ENCODE measurements around the gene SPINK13. TPM values are rescaled to one million over a fixed set of nuclear protein-coding genes. Genes with fewer than 3 reads are reported as not detected.

The SPINK13 gene
- total RNA-seq, 2 experiments from 2014 or later: not detected

GRCh38 chr5:148228392-148228984 is 40.1 kb upstream of the SPINK13 start:
- Histone ChIP-seq H3K36me3 (ENCODE audit: insufficient read depth, low read length) (no peaks in the 10 kb centered on the region), H3K27ac (ENCODE audit: low read depth in 1 of 2, low read length in 2 of 2) (no peak overlapping the region), H3K4me1 (ENCODE audit: insufficient read depth, low read length) (no peaks in the 10 kb centered on the region), H3K27me3 (ENCODE audit: control insufficient read depth in 1 of 2, insufficient read depth in 2 of 2, low read length in 2 of 2) (peaks cover 0 to 7% of the 10 kb centered on the region in 2 experiments), H3K4me3 (ENCODE audit: low read length) (no peak overlapping the region), H3K9me3 (ENCODE audit: control insufficient read depth in 1 of 2, insufficient read depth in 1 of 2, low read length in 2 of 2) (no peaks in the 10 kb centered on the region)
- ATAC-seq (ENCODE audit: poor library complexity) (no peak), DNase-seq (no peak)
- CTCF ChIA-PET: no interaction called here
- no peak overlapping the region for H3K27ac Mint-ChIP-seq
- no peaks in the 10 kb centered on the region for H3K36me3 Mint-ChIP-seq (ENCODE audit: low read depth)
- TF ChIP-seq CTCF (IDR thresholded peaks at IDR 0.05): no peak
- intact Hi-C loops (cut with DNase I, micrococcal nuclease): no loop called here
- no peaks in the 10 kb centered on the region for H3K9me3 Mint-ChIP-seq
- H3K27me3 Mint-ChIP-seq: peaks cover 17% of the 10 kb centered on the region
- H3K4me1 Mint-ChIP-seq (ENCODE audit: low read depth): no peaks in the 10 kb centered on the region
- POLR2A ChIA-PET: no interaction called here
- H3K4me3 Mint-ChIP-seq: no peak overlapping the region

- ATAC-seq (ENCODE audit: poor library complexity): no peak
- Mint-ChIP-seq H3K36me3 (ENCODE audit: low read depth) (no peaks in the 10 kb centered on the region), H3K4me3 (no peak overlapping the region), H3K27me3 (peaks cover 17% of the 10 kb centered on the region), H3K4me1 (ENCODE audit: low read depth) (no peaks in the 10 kb centered on the region), H3K9me3 (no peaks in the 10 kb centered on the region), H3K27ac (no peak overlapping the region)
- no peak overlapping the region for H3K27ac ChIP-seq (ENCODE audit: low read depth in 1 of 2, low read length in 2 of 2)
- no peak overlapping the region for H3K4me3 ChIP-seq (ENCODE audit: low read length)
- intact Hi-C loops (cut with DNase I, micrococcal nuclease): no loop called here
- no peaks in the 10 kb centered on the region for H3K4me1 ChIP-seq (ENCODE audit: insufficient read depth, low read length)
- no peak for TF ChIP-seq CTCF (IDR thresholded peaks at IDR 0.05)
- H3K36me3 ChIP-seq (ENCODE audit: insufficient read depth, low read length): no peaks in the 10 kb centered on the region
- ChIA-PET POLR2A (no interaction called here), CTCF (interaction anchor here (0.7 kb wide), 1 partner anchor 16 kb away, joined by 3 read pairs; no protein-coding TSS in a partner anchor)
- DNase-seq: no peak
- H3K9me3 ChIP-seq (ENCODE audit: control insufficient read depth in 1 of 2, insufficient read depth in 1 of 2, low read length in 2 of 2): no peaks in the 10 kb centered on the region
- H3K27me3 ChIP-seq (ENCODE audit: control insufficient read depth in 1 of 2, insufficient read depth in 2 of 2, low read length in 2 of 2): peaks cover 0 to 7% of the 10 kb centered on the region in 2 experiments
These were observed 38.8 kb upstream of the SPINK13 start for GRCh38 chr5:148229840-148230239.

GRCh38 chr5:148230240-148230639 is 38.4 kb upstream of the SPINK13 start:
- Mint-ChIP-seq H3K4me3 (no peak overlapping the region), H3K4me1 (ENCODE audit: low read depth) (no peaks in the 10 kb centered on the region), H3K27me3 (peaks cover 16% of the 10 kb centered on the region), H3K9me3 (no peaks in the 10 kb centered on the region), H3K36me3 (ENCODE audit: low read depth) (no peaks in the 10 kb centered on the region), H3K27ac (no peak overlapping the region)
- no peak for TF ChIP-seq CTCF (IDR thresholded peaks at IDR 0.05)
- ChIA-PET CTCF (no interaction called here), POLR2A (no interaction called here)
- H3K27me3 ChIP-seq (ENCODE audit: control insufficient read depth in 1 of 2, insufficient read depth in 2 of 2, low read length in 2 of 2): peaks cover 0 to 7% of the 10 kb centered on the region in 2 experiments
- no peak overlapping the region for H3K4me3 ChIP-seq (ENCODE audit: low read length)
- DNase-seq (no peak), ATAC-seq (ENCODE audit: poor library complexity) (no peak)
- no peaks in the 10 kb centered on the region for H3K9me3 ChIP-seq (ENCODE audit: control insufficient read depth in 1 of 2, insufficient read depth in 1 of 2, low read length in 2 of 2)
- intact Hi-C loops (cut with DNase I, micrococcal nuclease): no loop called here
- H3K36me3 ChIP-seq (ENCODE audit: insufficient read depth, low read length): no peaks in the 10 kb centered on the region
- no peak overlapping the region for H3K27ac ChIP-seq (ENCODE audit: low read depth in 1 of 2, low read length in 2 of 2)
- H3K4me1 ChIP-seq (ENCODE audit: insufficient read depth, low read length): no peaks in the 10 kb centered on the region
